Thyroid gland (tissue), 4 donors: ENCODE results near the gene RIPOR3. TPM values are rescaled to one million over a fixed set of nuclear protein-coding genes. Genes with fewer than 3 reads are reported as not detected.

ENCODE experiments used
- DNase-seq, 2 donors: peaks; one replicate each; pipeline ENCODE4 v3.0.0-alpha.2; 2019
- H3K27ac ChIP-seq, 3 donors: fragments of 200-600 bp; sonication (generic); 1 replicate in 2 of 3; 2 replicates in 1 of 3; pipeline ENCODE4 v1.5.1; 2016 to 2019; ENCODE audit warnings: mild to moderate bottlenecking in 1 of 3, moderate library complexity in 1 of 3
- H3K27me3 ChIP-seq: fragments of 200-600 bp; sonication (generic); one replicate; pipeline ENCODE4 v1.5.1; 2019
- H3K36me3 ChIP-seq, 2 donors: fragments of 200-600 bp; sonication (generic); one replicate each; pipeline ENCODE4 v1.5.1; 2016 to 2019
- H3K4me1 ChIP-seq, 2 donors: fragments of 200-600 bp; sonication (generic); one replicate each; pipeline ENCODE4 v1.5.1; 2017 to 2019
- H3K4me3 ChIP-seq, 3 donors: fragments of 200-600 bp; sonication (generic); replicated peaks in 1 of 3; 1 replicate in 2 of 3; 2 replicates in 1 of 3; pipeline ENCODE4 v1.5.1; 2016; ENCODE audit warnings: mild to moderate bottlenecking in 1 of 3
- H3K9me3 ChIP-seq: fragments of 200-600 bp; sonication (generic); one replicate; pipeline ENCODE4 v1.5.1; 2017
- POLR2A ChIP-seq, 2 donors: fragments of 450-650 bp; IDR thresholded peaks; one replicate each; pipeline ENCODE4 v1.6.1; 2017; ENCODE audit warnings: antibody characterized with exemption in 2 of 2, mild to moderate bottlenecking in 2 of 2, moderate library complexity in 1 of 2
- WGBS, 2 donors: methylation state at CpG; one replicate each; pipeline ENCODE4 v1.1.5; 2017; 5-methylcytosine and 5-hydroxymethylcytosine counted together
- intact Hi-C: fragments of 100-400 bp; cut with DNase I; formaldehyde crosslinking; loops from one replicate; pipeline ENCODE4 v1.15.1; 2023
- total RNA-seq, 4 donors: library from RNA; depleted of rRNA; stranded (reverse); fragments of >200 nt; gene quantifications; one replicate each; pipeline ENCODE4 v1.2.3, GENCODE V29; 2016
- TF ChIP-seq, protein P1 (sequence below), 6 experiments: fragments of 200-600 bp in 3 of 6; fragments of 450-650 bp in 3 of 6; sonication (generic) in 3 of 6; IDR thresholded peaks; one replicate each; pipeline ENCODE4 v1.5.1; 2016 to 2019; ENCODE audit warnings: antibody characterized with exemption in 6 of 6, mild to moderate bottlenecking in 2 of 6, inconsistent platforms in 1 of 6, moderate library complexity in 1 of 6

RIPOR3 gene
- total RNA-seq, 4 donors from 2014 or later = 6.2 to 23.9 (median 9.5) TPM

DNA sequence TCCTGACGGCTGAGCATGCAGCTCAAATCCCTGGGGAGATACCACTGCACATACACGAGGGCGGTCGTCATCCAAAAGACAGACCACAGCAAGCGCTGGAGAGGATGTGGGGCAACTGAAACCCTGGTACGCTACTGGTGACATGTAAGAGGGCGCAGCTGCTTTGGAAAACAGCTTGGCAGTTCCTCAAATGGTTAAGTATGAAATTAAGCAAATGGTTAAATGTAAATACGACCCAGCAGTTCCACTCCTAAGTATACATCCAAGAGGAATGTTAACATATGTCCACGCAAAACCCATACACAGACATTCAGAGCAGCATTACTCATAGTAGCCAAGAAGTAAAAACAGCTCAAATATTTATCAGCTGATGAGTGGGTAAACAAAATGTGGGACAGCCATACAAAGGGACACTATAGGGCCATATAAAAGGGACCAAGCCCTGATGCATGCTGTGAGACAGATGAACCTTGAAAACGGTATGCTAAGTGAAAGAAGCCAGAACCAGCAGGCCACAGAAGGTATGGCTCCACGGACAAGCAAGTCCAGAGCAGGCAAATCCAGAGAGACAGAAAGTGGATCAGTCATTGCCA is 38.5 kb downstream of the RIPOR3 start:
- TF ChIP-seq POLR2A (IDR thresholded peaks at IDR 0.05) = no peak
- TF ChIP-seq, protein P1, sequence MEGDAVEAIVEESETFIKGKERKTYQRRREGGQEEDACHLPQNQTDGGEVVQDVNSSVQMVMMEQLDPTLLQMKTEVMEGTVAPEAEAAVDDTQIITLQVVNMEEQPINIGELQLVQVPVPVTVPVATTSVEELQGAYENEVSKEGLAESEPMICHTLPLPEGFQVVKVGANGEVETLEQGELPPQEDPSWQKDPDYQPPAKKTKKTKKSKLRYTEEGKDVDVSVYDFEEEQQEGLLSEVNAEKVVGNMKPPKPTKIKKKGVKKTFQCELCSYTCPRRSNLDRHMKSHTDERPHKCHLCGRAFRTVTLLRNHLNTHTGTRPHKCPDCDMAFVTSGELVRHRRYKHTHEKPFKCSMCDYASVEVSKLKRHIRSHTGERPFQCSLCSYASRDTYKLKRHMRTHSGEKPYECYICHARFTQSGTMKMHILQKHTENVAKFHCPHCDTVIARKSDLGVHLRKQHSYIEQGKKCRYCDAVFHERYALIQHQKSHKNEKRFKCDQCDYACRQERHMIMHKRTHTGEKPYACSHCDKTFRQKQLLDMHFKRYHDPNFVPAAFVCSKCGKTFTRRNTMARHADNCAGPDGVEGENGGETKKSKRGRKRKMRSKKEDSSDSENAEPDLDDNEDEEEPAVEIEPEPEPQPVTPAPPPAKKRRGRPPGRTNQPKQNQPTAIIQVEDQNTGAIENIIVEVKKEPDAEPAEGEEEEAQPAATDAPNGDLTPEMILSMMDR (IDR thresholded peaks at IDR 0.05) = no peak
- Histone ChIP-seq H3K27ac (no peak overlapping the region), H3K4me1 (peaks cover 0 to 21% of the 10 kb centered on the region in 2 donors), H3K36me3 (no peaks in the 10 kb centered on the region), H3K27me3 (no peaks in the 10 kb centered on the region), H3K4me3 (no peak overlapping the region), H3K9me3 (no peaks in the 10 kb centered on the region)
- intact Hi-C loops = no loop called here
- 80 to 83% methylated on average over 11 of the region's 11 CpGs for WGBS, 2 donors
- DNase-seq = no peak

DNA sequence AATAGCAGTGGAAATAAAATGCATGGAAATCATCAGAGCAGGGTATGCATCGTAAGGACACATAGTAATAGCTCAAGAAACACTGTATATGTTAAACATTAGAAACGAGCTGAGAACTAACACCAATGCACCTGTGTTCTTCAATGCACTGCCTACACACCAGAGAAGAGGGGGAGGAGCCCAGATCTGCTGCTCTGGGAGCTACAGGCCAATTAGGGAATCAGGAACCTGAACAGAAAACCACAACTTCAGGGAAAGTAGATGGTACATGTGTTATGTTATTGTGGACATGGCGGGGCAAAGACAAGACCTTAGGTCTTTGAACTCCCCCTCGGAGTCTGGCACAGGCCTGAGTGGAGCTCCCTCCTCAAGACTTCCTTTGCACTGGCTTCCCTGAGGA is 39.7 kb downstream of the RIPOR3 start:
- DNase-seq = no peak
- WGBS, 2 donors = 90% methylated on average over 4 of the region's 4 CpGs
- Histone ChIP-seq H3K27me3 (no peaks in the 10 kb centered on the region), H3K4me3 (no peak overlapping the region), H3K4me1 (peaks cover 0 to 21% of the 10 kb centered on the region in 2 donors), H3K9me3 (no peaks in the 10 kb centered on the region), H3K27ac (no peak overlapping the region), H3K36me3 (no peaks in the 10 kb centered on the region)
- intact Hi-C loops = no loop called here
- TF ChIP-seq, protein P1 (IDR thresholded peaks at IDR 0.05) = no peak
- TF ChIP-seq POLR2A (IDR thresholded peaks at IDR 0.05) = no peak

DNA sequence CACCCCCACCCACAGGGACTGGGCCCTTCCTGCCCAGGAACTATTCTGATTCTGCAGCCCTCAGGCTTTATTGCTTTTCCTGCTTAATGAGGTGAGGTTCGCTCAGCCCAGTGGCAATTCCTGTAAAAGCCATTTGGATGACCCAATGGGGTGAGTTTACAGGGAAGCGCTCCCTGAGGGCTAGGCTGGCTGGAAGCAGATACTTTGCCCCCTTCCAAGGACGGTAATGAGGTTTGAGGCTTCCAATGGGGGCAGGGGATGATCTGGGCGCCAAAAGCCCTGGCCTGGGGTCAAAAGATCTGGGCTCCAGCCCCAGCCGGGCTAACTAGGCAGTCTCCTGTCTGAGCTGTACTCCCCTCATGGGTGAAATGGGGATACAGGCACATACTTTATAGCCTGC is 41.8 kb downstream of the RIPOR3 start:
- WGBS, 2 donors = 73 to 96% methylated on average over 5 of the region's 5 CpGs
- Histone ChIP-seq H3K9me3 (no peaks in the 10 kb centered on the region), H3K4me1 (peaks cover 10 to 12% of the 10 kb centered on the region in 2 donors), H3K27ac (no peak overlapping the region), H3K4me3 (no peak overlapping the region), H3K27me3 (no peaks in the 10 kb centered on the region), H3K36me3 (no peaks in the 10 kb centered on the region)
- DNase-seq = no peak
- TF ChIP-seq, protein P1 (IDR thresholded peaks at IDR 0.05) = no peak
- intact Hi-C loops = no loop called here

DNA sequence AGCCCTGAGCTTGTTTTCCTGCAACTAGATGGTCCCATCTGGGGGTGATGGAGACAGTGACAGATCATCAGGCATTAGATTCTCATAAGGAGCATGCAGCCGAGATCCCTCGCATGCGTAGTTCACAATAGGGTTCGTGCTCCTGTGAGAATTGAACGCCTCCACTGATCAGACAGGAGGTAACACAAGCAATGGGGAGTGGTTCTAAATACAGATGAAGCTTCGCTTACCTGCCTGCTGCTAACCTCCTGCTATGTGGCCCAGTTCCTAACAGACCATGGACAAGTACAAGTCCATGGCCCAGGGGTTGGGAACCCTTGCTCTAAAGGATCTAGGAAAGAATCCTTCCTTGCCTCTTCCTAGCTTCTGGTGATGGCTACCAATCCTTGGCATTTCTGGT is 42.7 kb downstream of the RIPOR3 start:
- Histone ChIP-seq H3K9me3 (no peaks in the 10 kb centered on the region), H3K36me3 (no peaks in the 10 kb centered on the region), H3K27ac (no peak overlapping the region), H3K4me1 (peaks cover 9 to 12% of the 10 kb centered on the region in 2 donors), H3K4me3 (no peak overlapping the region), H3K27me3 (no peaks in the 10 kb centered on the region)
- WGBS, 2 donors = 95 to 99% methylated on average over 6 of the region's 6 CpGs
- intact Hi-C loops = no loop called here
- DNase-seq = no peak
- TF ChIP-seq, protein P1 (IDR thresholded peaks at IDR 0.05) = no peak
- TF ChIP-seq POLR2A (IDR thresholded peaks at IDR 0.05) = no peak

DNA sequence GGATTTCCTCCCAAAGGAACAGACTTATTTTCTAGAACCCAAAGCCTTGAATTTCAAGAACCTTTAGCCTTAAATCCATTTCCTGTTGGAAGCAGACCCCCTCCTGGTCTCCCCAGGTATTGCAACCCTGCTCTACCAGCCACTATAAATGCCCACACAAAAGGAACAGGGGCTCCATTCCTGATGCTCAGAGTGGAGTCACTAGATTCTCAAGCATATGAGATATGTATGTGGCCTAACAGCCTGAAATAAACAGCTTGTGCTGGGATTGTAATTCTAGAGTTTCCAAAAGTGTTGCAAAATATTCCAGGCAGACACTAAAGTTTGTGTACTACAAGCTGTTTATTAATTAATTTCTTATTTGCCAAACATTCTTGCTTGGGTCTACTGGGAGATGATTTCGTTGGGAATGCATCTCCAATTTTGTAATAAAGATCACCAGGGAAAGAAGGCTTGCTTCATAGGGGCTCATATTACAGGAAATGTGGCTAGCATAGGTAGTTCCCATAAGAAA is 44.8 kb downstream of the RIPOR3 start:
- no peak for TF ChIP-seq POLR2A (IDR thresholded peaks at IDR 0.05)
- H3K27me3 ChIP-seq = no peaks in the 10 kb centered on the region
- H3K9me3 ChIP-seq = no peaks in the 10 kb centered on the region
- intact Hi-C loops = no loop called here
- WGBS, 2 donors = 68 to 82% methylated on average over 1 of the region's 1 CpG
- peak overlapping the region; percentile 11 to 87 (median 31) for H3K27ac ChIP-seq
- no peak for DNase-seq
- no peak overlapping the region for H3K4me3 ChIP-seq
- H3K4me1 ChIP-seq = peaks cover 9 to 12% of the 10 kb centered on the region in 2 donors
- H3K36me3 ChIP-seq = no peaks in the 10 kb centered on the region
